ENCODE measurements around the gene LHPP. TPM values are rescaled to one million over a fixed set of nuclear protein-coding genes. Genes with fewer than 3 reads are reported as not detected.

LHPP gene
- total RNA-seq (ENCODE audit: low replicate concordance) = 5.7 and 8.1 TPM in 2 replicates

GRCh38 chr10:124461642-124462347, at the start of gene LHPP:
LHPP (plus strand) TSS chr10:124461823; CDS start chr10:124461863, 40 bp downstream.

GRCh38 chr10:124418726-124419501, 42.7 kb upstream of the LHPP start, which contains the start of gene OAT:
OAT (minus strand) TSS chr10:124418923; CDS start chr10:124412171, 6,752 bp downstream.

GRCh38 chr10:124450012-124450782, 11.4 kb upstream of the LHPP start, which contains the start of gene NKX1-2:
NKX1-2 (minus strand) TSS chr10:124450035; CDS start chr10:124449943, 92 bp downstream.

Other genes with a start within 250 kb of the LHPP start
- gene OAT, start 42.9 kb upstream of the LHPP start, total RNA-seq (ENCODE audit: low replicate concordance) = 120 and 207 TPM in 2 replicates
- not detected in 2 replicates for gene NKX1-2, start 11.8 kb upstream of the LHPP start, total RNA-seq (ENCODE audit: low replicate concordance)

Data from smooth muscle cell of the coronary artery (primary cell).